Hepatocyte (in vitro differentiated cells): Measurements from ENCODE around the gene PAQR5. TPM values are rescaled to one million over a fixed set of nuclear protein-coding genes. Genes with fewer than 3 reads are reported as not detected.

Experiments
- DNase-seq: peaks from one replicate; pipeline ENCODE4 v3.0.0-alpha.2; 2016; ENCODE audit warnings: low spot score
- H2AFZ ChIP-seq: fragments of 200-600 bp; sonication (generic); 2 replicates; pipeline ENCODE4 v1.6.0; 2016; ENCODE audit warnings: antibody characterized with exemption, mild to moderate bottlenecking
- H3K27ac ChIP-seq: fragments of 200-600 bp; sonication (generic); 2 replicates; pipeline ENCODE4 v1.5.1; 2016; ENCODE audit warnings: mild to moderate bottlenecking
- H3K27me3 ChIP-seq: fragments of 200-600 bp; sonication (generic); 2 replicates; pipeline ENCODE4 v1.6.1; 2016
- H3K36me3 ChIP-seq: fragments of 200-600 bp; sonication (generic); replicated peaks from 2 replicates; pipeline ENCODE4 v1.5.1; 2016; ENCODE audit warnings: low read depth; ENCODE audit not compliant: insufficient read depth
- H3K4me1 ChIP-seq: fragments of 200-600 bp; sonication (generic); 2 replicates; pipeline ENCODE4 v1.5.1; 2016; ENCODE audit warnings: mild to moderate bottlenecking, moderate library complexity; ENCODE audit not compliant: insufficient read depth
- H3K4me2 ChIP-seq: fragments of 200-600 bp; sonication (generic); 2 replicates; pipeline ENCODE4 v1.6.0; 2016
- H3K4me3 ChIP-seq: fragments of 200-600 bp; sonication (generic); 2 replicates; pipeline ENCODE4 v1.5.1; 2016; ENCODE audit warnings: mild to moderate bottlenecking
- H3K79me2 ChIP-seq: fragments of 200-600 bp; sonication (generic); 2 replicates; pipeline ENCODE4 v1.6.0; 2017; ENCODE audit warnings: mild to moderate bottlenecking
- H3K9me2 ChIP-seq: fragments of 200-600 bp; sonication (generic); replicated peaks from 2 replicates; pipeline ENCODE4 v1.6.0; 2017; ENCODE audit warnings: mild to moderate bottlenecking; ENCODE audit not compliant: insufficient read depth
- H3K9me3 ChIP-seq: fragments of 200-600 bp; sonication (generic); 2 replicates; pipeline ENCODE4 v1.5.1; 2016; ENCODE audit warnings: low read depth, mild to moderate bottlenecking
- H4K20me1 ChIP-seq: fragments of 200-600 bp; sonication (generic); 2 replicates; pipeline ENCODE4 v1.6.0; 2016; ENCODE audit warnings: mild to moderate bottlenecking; ENCODE audit not compliant: insufficient read depth, poor library complexity, severe bottlenecking
- CTCF ChIP-seq: fragments of 200-600 bp; sonication (generic); IDR thresholded peaks from 2 replicates; pipeline ENCODE4 v1.5.1; 2016; ENCODE audit warnings: antibody characterized with exemption, mild to moderate bottlenecking; ENCODE audit not compliant: poor library complexity
- EZH2 ChIP-seq: fragments of 200-600 bp; sonication (generic); IDR thresholded peaks from 2 replicates; pipeline ENCODE4 v1.6.1; 2016; ENCODE audit warnings: antibody characterized with exemption, mild to moderate bottlenecking, borderline replicate concordance
- EZH2phosphoT487 ChIP-seq: fragments of 200-600 bp; sonication (generic); IDR thresholded peaks from one replicate; pipeline ENCODE4 v1.6.1; 2018; ENCODE audit warnings: antibody characterized with exemption, mild to moderate bottlenecking, low read depth, moderate library complexity; ENCODE audit not compliant: unreplicated experiment, severe bottlenecking
- WGBS: methylation state at CpG from one replicate; pipeline ENCODE4 v1.1.6; 2016; ENCODE audit warnings: low lambda C conversion rate; ENCODE audit errors: missing lambda C conversion rate; 5-methylcytosine and 5-hydroxymethylcytosine counted together
- polyA plus RNA-seq: library from polyadenylated mRNA; unstranded; fragments of >200 nt; fragmentation: Nextera tagmentation; extraction: Ambion mirVana; gene quantifications from 2 replicates; pipeline ENCODE4 v1.2.1, GENCODE V29; 2016
- total RNA-seq: library from RNA; depleted of rRNA; stranded (reverse); fragments of >200 nt; gene quantifications from 2 replicates; pipeline ENCODE4 v1.2.3, GENCODE V29; 2014

PAQR5 gene
- total and polyA plus RNA-seq, 2 experiments from 2014 or later: 2.1 to 2.8 TPM

- 87% methylated on average over 1 of the region's 1 CpG for WGBS
- no peak overlapping the region for H3K27ac ChIP-seq
- H3K4me3 ChIP-seq: no peak overlapping the region
- no peaks in the 10 kb centered on the region for H3K9me3 ChIP-seq
- no peak for DNase-seq
- no peaks in the 10 kb centered on the region for H3K36me3 ChIP-seq
- H3K4me2 ChIP-seq: no peak overlapping the region
- H4K20me1 ChIP-seq: no peaks in the 10 kb centered on the region
- no peaks in the 10 kb centered on the region for H3K79me2 ChIP-seq
- H3K27me3 ChIP-seq: no peaks in the 10 kb centered on the region
- H2AFZ ChIP-seq: no peak overlapping the region
- H3K9me2 ChIP-seq: no peaks in the 10 kb centered on the region
- TF ChIP-seq EZH2 (no peak), CTCF (no peak), EZH2phosphoT487 (no peak)
- no peaks in the 10 kb centered on the region for H3K4me1 ChIP-seq
Measured at GRCh38 chr15:69424748-69425413, 126.2 kb downstream of the PAQR5 start.

DNA sequence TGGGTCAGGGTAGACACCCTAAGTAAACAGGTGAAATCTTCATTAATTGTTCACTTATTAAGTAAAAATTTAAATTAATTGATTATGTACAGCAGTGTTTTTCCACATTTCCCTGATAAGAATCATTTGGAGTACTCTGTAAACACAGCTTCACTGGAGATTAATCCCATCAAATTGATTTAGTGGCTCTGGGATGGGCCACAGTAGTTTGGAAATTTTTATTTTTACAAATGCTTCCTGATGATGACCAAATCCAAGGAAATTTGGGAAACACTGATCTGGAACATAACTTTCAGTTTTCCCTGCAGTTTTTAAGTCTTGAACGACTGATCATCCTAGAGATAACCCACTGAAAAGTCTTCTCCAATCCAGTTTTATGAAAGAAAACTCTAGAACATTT lies 135.1 kb downstream of the PAQR5 start:
- Histone ChIP-seq H3K27ac (no peak overlapping the region), H2AFZ (no peak overlapping the region), H3K4me1 (peaks cover 8% of the 10 kb centered on the region), H3K4me3 (no peak overlapping the region), H3K9me3 (no peaks in the 10 kb centered on the region), H3K79me2 (no peaks in the 10 kb centered on the region), H3K36me3 (no peaks in the 10 kb centered on the region), H4K20me1 (no peaks in the 10 kb centered on the region), H3K27me3 (no peaks in the 10 kb centered on the region), H3K4me2 (no peak overlapping the region), H3K9me2 (no peaks in the 10 kb centered on the region)
- DNase-seq: no peak
- 89% methylated on average over 1 of the region's 1 CpG for WGBS
- no peak for TF ChIP-seq EZH2phosphoT487
- TF ChIP-seq EZH2: no peak
- no peak for TF ChIP-seq CTCF

DNA sequence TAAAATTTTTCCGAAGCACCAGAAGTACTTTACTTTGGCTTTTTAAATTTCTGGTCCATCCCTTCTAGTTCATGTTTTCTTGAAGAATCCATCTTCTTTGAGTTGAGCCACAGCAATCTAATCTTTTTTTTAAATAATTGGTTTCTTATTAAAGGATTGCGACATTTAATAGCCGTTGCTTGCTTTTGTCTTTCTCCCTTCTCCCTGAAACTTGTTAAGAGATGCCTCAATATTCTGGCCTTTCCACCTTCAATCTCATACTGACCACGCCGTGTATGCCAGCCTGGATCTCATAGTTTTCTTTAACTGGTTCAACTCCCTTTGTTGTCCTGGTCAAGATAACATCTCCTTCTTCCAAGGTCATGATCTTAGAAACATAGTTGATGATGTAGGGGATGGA lies 135.5 kb downstream of the PAQR5 start:
- H3K9me2 ChIP-seq: no peaks in the 10 kb centered on the region
- TF ChIP-seq CTCF (no peak), EZH2phosphoT487 (no peak)
- no peak for DNase-seq
- no peak overlapping the region for H3K4me2 ChIP-seq
- WGBS: 96% methylated on average over 5 of the region's 5 CpGs
- no peak overlapping the region for H2AFZ ChIP-seq
- no peaks in the 10 kb centered on the region for H3K36me3 ChIP-seq
- no peaks in the 10 kb centered on the region for H4K20me1 ChIP-seq
- H3K9me3 ChIP-seq: no peaks in the 10 kb centered on the region
- no peaks in the 10 kb centered on the region for H3K79me2 ChIP-seq
- H3K27ac ChIP-seq: no peak overlapping the region
- H3K4me3 ChIP-seq: no peak overlapping the region
- no peaks in the 10 kb centered on the region for H3K27me3 ChIP-seq
- H3K4me1 ChIP-seq: peaks cover 8% of the 10 kb centered on the region
